Stomach (tissue), 9 donors: Measurements from ENCODE around the gene FGGY. TPM values are rescaled to one million over a fixed set of nuclear protein-coding genes. Genes with fewer than 3 reads are reported as not detected.

Source experiments
- DNase-seq, 2 donors: peaks; one replicate each; pipeline versions ENCODE4 v3.0.0 to v3.0.0-alpha.2; 2013 to 2019
- H3K27ac ChIP-seq, 5 donors: fragments of 200-600 bp in 4 of 5; sonication (generic) in 4 of 5; one replicate each; pipeline ENCODE4 v1.5.1; 2013 to 2019; ENCODE audit warnings: mild to moderate bottlenecking in 1 of 5, moderate library complexity in 1 of 5
- H3K27me3 ChIP-seq, 3 donors: fragments of 200-600 bp; sonication (generic); one replicate each; pipeline ENCODE4 v1.5.1; 2017 to 2019; ENCODE audit warnings: mixed run types in 1 of 3
- H3K36me3 ChIP-seq, 4 donors: fragments of 200-600 bp; sonication (generic); 1 replicate in 3 of 4; 2 replicates in 1 of 4; pipeline ENCODE4 v1.5.1; 2016 to 2019
- H3K4me1 ChIP-seq, 4 donors: fragments of 200-600 bp; sonication (generic); one replicate each; pipeline ENCODE4 v1.5.1; 2016 to 2019
- H3K4me3 ChIP-seq, 4 donors: fragments of 200-600 bp; sonication (generic) in 3 of 4; one replicate each; pipeline ENCODE4 v1.5.1; 2016 to 2019; ENCODE audit warnings: mild to moderate bottlenecking in 1 of 4
- H3K9me3 ChIP-seq, 4 donors: fragments of 200-600 bp; sonication (generic); one replicate each; pipeline ENCODE4 v1.5.1; 2016 to 2019
- CTCF ChIP-seq, 7 experiments: fragments of 450-650 bp in 4 of 7; fragments of 200-600 bp in 3 of 7; sonication (generic) in 3 of 7; IDR thresholded peaks; one replicate each; pipeline ENCODE4 v1.5.1; 2016 to 2019; ENCODE audit warnings: antibody characterized with exemption in 7 of 7, control low read depth in 2 of 7, mild to moderate bottlenecking in 1 of 7
- EP300 ChIP-seq: sonication (generic); formaldehyde crosslinking; IDR thresholded peaks from one replicate; pipeline ENCODE4 v1.6.1; 2017; ENCODE audit warnings: antibody characterized with exemption
- POLR2A ChIP-seq, 4 donors: fragments of 450-650 bp; IDR thresholded peaks; one replicate each; pipeline ENCODE4 v1.6.1; 2016; ENCODE audit warnings: antibody characterized with exemption in 4 of 4, control low read depth in 2 of 4, mild to moderate bottlenecking in 1 of 4, moderate library complexity in 1 of 4
- POLR2AphosphoS5 ChIP-seq, 3 donors: sonication (generic); formaldehyde crosslinking; IDR thresholded peaks; one replicate each; pipeline ENCODE4 v1.6.1; 2016; ENCODE audit warnings: antibody characterized with exemption in 3 of 3
- WGBS, 5 donors: extraction: QIAGEN DNeasy Blood & Tissue Kit in 3 of 5; methylation state at CpG; one replicate each; pipeline versions ENCODE4 v1.1.5 to v1.1.7; 2013 to 2018; 5-methylcytosine and 5-hydroxymethylcytosine counted together
- intact Hi-C: fragments of 100-400 bp; cut with DNase I; formaldehyde crosslinking; loops from one replicate; pipeline ENCODE4 v1.15.1; 2023; ENCODE audit warnings: low total_unique reads
- polyA plus RNA-seq, 3 donors: library from polyadenylated mRNA; stranded (reverse); fragments of 200-250 nt; gene quantifications; one replicate each; pipeline ENCODE4 v1.2.3, GENCODE V29; 2013
- total RNA-seq, 5 donors: library from RNA; depleted of rRNA; stranded (reverse); fragments of >200 nt; gene quantifications; one replicate each; pipeline versions ENCODE4 v1.1.0 to v1.2.3, GENCODE V29; 2014 to 2016
- donor health status: healthy with polysubstance abuse.
- donor health status: Bipolar disorder and iron deficiency.
- donor health status: healthy.

Gene FGGY
- total and polyA plus RNA-seq, 8 donors = 6.2 to 40.6 (median 10.8) TPM

DNA sequence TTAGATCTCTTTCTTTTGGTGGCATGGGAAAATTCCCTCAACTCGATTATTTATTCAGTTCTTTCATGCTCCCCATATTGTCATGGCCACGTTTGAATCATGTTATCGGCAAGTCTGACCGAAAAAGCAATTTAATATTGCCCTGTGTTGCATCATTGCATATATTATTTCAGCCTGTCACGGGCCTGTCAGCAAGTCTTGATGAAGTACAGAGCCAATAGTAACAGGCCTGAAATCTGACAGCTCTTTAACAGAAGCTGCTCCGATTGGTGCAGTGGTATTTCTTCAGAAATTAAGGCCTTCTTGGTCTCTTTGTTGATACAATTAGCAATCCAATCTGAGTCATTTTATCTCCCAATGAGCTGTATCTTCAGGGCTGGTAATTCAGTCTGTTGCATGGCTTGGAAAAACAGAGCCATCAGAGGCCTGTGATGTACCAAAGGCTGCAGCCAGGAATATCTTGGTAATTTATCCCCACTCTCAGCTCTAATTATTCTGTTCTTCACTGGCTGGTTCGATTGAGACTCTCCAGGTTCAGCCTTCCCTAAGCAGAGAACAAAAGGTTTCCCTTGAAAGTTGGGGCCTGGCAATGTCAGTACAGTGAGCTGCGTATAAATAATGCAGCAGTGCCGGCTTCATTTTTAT lies 149.5 kb downstream of the FGGY start:
- Histone ChIP-seq H3K27ac (peak overlapping the region in 4 of 5 donors; percentile 28 to 69 (median 52)), H3K4me3 (no peak overlapping the region), H3K27me3 (no peaks in the 10 kb centered on the region), H3K9me3 (no peaks in the 10 kb centered on the region), H3K36me3 (no peaks in the 10 kb centered on the region), H3K4me1 (peaks cover 0 to 11% (median 4%) of the 10 kb centered on the region in 4 donors)
- 70 to 85% (median 80%) methylated on average over 9 of the region's 9 CpGs for WGBS, 5 donors
- TF ChIP-seq POLR2A (IDR thresholded peaks at IDR 0.05) = no peak
- peak in 1 of 3 donors; percentile 29 for TF ChIP-seq POLR2AphosphoS5 (IDR thresholded peaks at IDR 0.05)
- DNase-seq = peak in 1 of 2 donors; percentile 73
- intact Hi-C loops = no loop called here

GRCh38 chr1:59452026-59452425 lies 155.1 kb downstream of the FGGY start:
- no peaks in the 10 kb centered on the region for H3K27me3 ChIP-seq

DNA sequence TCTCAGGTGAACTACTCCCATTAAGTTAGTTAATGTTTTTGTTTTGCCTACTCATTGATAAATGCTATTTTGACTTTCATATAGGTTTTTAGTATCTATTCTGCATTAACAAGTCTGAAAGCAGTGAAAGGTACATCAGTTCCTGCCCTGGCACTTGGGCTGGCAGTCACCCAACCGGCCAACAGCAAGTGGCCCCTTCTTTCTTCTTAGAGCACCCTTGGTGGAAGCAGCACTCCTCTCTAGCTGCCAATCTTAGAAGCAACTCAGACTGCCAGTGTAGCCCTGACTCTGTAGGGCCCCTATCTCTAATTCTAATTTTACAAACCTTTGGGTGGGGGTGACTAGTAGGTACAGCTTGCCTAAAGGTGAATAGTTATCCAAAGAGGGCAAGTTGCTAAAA lies 155.7 kb downstream of the FGGY start:
- intact Hi-C loops = no loop called here
- Histone ChIP-seq H3K27ac (no peak overlapping the region), H3K36me3 (no peaks in the 10 kb centered on the region), H3K4me3 (no peak overlapping the region), H3K9me3 (no peaks in the 10 kb centered on the region), H3K27me3 (no peaks in the 10 kb centered on the region), H3K4me1 (peaks cover 0 to 8% (median 4%) of the 10 kb centered on the region in 4 donors)
- TF ChIP-seq POLR2AphosphoS5 (IDR thresholded peaks at IDR 0.05) (no peak), EP300 (no peak), POLR2A (IDR thresholded peaks at IDR 0.05) (no peak), CTCF (IDR thresholded peaks at IDR 0.05) (no peak)
- DNase-seq = no peak
- 88 to 95% (median 93%) methylated on average over 1 of the region's 1 CpG for WGBS, 5 donors

More at GRCh38 chr1:59452026-59452425, 155.1 kb downstream of the FGGY start:
- Histone ChIP-seq H3K9me3 (no peaks in the 10 kb centered on the region), H3K36me3 (no peaks in the 10 kb centered on the region), H3K4me3 (no peak overlapping the region), H3K27ac (no peak overlapping the region), H3K4me1 (peaks cover 0 to 8% (median 4%) of the 10 kb centered on the region in 4 donors)
- WGBS, 5 donors = 89 to 100% (median 97%) methylated on average over 1 of the region's 1 CpG
- TF ChIP-seq POLR2AphosphoS5 (IDR thresholded peaks at IDR 0.05) = no peak
- no peak for TF ChIP-seq CTCF (IDR thresholded peaks at IDR 0.05)
- TF ChIP-seq EP300 = no peak
- no peak for TF ChIP-seq POLR2A (IDR thresholded peaks at IDR 0.05)
- DNase-seq = no peak
- intact Hi-C loops = no loop called here

DNA sequence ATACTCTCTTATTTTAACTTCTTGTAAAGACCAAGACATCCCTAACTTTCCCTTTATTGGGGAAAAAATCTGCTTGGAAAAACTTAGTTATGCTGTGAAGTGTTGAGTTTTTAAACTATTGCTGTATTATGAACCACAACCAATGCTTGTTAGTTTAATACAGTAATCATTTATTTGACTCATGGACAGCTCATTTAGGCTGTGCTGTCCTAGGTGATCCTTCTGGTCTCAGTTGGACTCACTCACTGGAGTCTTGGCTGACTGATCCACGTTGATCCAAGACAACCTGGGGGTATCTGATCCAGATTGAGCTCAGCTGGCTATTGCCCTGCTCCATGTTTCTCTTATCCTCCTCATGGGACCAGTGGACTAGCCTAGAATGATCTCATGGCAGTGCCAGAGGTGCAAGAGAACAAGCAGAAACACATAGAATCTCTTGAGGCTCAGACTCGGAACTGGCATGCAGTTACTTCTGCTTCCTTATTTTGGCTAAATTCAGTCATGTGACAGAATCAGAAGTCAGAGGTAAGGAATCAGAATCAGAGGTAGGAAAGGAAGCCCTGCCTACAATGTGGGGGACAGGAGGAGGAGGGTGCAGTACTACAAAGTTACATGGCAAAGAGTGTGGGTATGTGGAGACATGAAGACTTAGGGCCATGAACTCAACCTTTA lies 156.5 kb downstream of the FGGY start:
- Histone ChIP-seq H3K27me3 (no peaks in the 10 kb centered on the region), H3K9me3 (no peaks in the 10 kb centered on the region), H3K4me3 (no peak overlapping the region), H3K27ac (no peak overlapping the region), H3K4me1 (peaks cover 0 to 8% (median 4%) of the 10 kb centered on the region in 4 donors), H3K36me3 (no peaks in the 10 kb centered on the region)
- TF ChIP-seq POLR2A (IDR thresholded peaks at IDR 0.05) (no peak), CTCF (IDR thresholded peaks at IDR 0.05) (no peak), EP300 (no peak)
- DNase-seq = no peak
- intact Hi-C loops = no loop called here
- 81 to 94% (median 87%) methylated on average over 2 of the region's 2 CpGs for WGBS, 5 donors

DNA sequence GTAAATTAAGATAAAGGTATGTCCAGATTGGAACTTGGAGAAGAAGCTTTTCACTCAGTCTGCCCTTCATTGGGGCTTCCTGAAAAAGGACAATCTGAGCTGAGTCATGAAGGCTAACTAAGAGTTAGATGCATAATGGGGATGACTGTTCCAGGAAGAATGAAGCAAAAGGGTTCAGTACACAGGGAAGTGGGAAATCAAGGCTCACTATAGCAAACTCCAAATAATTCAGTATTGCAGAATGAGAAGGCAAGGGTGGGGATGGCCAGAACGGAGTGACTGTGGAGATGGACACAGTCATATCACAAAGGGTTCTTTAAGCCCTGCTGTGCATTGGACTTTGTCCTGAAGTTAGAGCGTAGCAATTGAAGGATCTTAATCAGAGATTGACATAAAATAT lies 158.3 kb downstream of the FGGY start:
- H3K27ac ChIP-seq = no peak overlapping the region
- 85 to 95% (median 93%) methylated on average over 2 of the region's 2 CpGs for WGBS, 5 donors
- H3K4me1 ChIP-seq = peaks cover 0 to 8% (median 4%) of the 10 kb centered on the region in 4 donors
- H3K27me3 ChIP-seq = no peaks in the 10 kb centered on the region
- TF ChIP-seq POLR2A (IDR thresholded peaks at IDR 0.05) (no peak), CTCF (IDR thresholded peaks at IDR 0.05) (no peak), POLR2AphosphoS5 (IDR thresholded peaks at IDR 0.05) (no peak), EP300 (no peak)
- H3K9me3 ChIP-seq = peaks cover 0 to 5% (median 2%) of the 10 kb centered on the region in 4 donors
- intact Hi-C loops = no loop called here
- H3K36me3 ChIP-seq = peaks cover 0 to 3% (median 0%) of the 10 kb centered on the region in 4 donors
- DNase-seq = no peak
- H3K4me3 ChIP-seq = no peak overlapping the region
